ENCODE measurements around the gene ACTN1.

ACTN1 gene

GRCh38 chr14:68939181-68939892 is 39.8 kb downstream of the ACTN1 start:
- no peaks in the 10 kb centered on the region for H3K79me2 ChIP-seq (ENCODE audit: insufficient read depth, low read length)
- no peaks in the 10 kb centered on the region for H3K4me1 ChIP-seq (ENCODE audit: insufficient read depth, low read length, severe bottlenecking)
- no peak overlapping the region for H2AFZ ChIP-seq (ENCODE audit: low read length)
- TF ChIP-seq CTCF (IDR thresholded peaks at IDR 0.05; ENCODE audit: low read length), result no peak
- TF ChIP-seq EZH2 (IDR thresholded peaks at IDR 0.05; ENCODE audit: borderline replicate concordance, low read length), result no peak
- H3K27me3 ChIP-seq (ENCODE audit: insufficient read depth, low read length), result no peaks in the 10 kb centered on the region; the same call in 1 of the 2 replicates
- no peak overlapping the region for H3K4me3 ChIP-seq (ENCODE audit: low read depth, low read length, poor library complexity, severe bottlenecking)
- H3K9me2 ChIP-seq (ENCODE audit: low read depth, low read length), result no peaks in the 10 kb centered on the region
- no peaks in the 10 kb centered on the region for H3K36me3 ChIP-seq (ENCODE audit: insufficient read depth, low read length)
- no peaks in the 10 kb centered on the region for H3K9me3 ChIP-seq (ENCODE audit: low read length)
- no peak overlapping the region for H3K4me2 ChIP-seq (ENCODE audit: low read length)
- no peak overlapping the region for H3K9ac ChIP-seq (ENCODE audit: low read length)
- no peaks in the 10 kb centered on the region for H3F3A ChIP-seq (ENCODE audit: insufficient read depth, low read length)
- H3K27ac ChIP-seq (ENCODE audit: low read depth, low read length, poor library complexity, severe bottlenecking), result no peak overlapping the region
- no peaks in the 10 kb centered on the region for H4K20me1 ChIP-seq (ENCODE audit: insufficient read depth, low read length)

- TF ChIP-seq EZH2 (IDR thresholded peaks at IDR 0.05; ENCODE audit: borderline replicate concordance, low read length) (no peak), CTCF (IDR thresholded peaks at IDR 0.05; ENCODE audit: low read length) (no peak)
- Histone ChIP-seq H3K36me3 (ENCODE audit: insufficient read depth, low read length) (no peaks in the 10 kb centered on the region), H3K27ac (ENCODE audit: low read depth, low read length, poor library complexity, severe bottlenecking) (no peak overlapping the region), H3K9ac (ENCODE audit: low read length) (no peak overlapping the region), H2AFZ (ENCODE audit: low read length) (no peak overlapping the region), H3K9me3 (ENCODE audit: low read length) (no peaks in the 10 kb centered on the region), H4K20me1 (ENCODE audit: insufficient read depth, low read length) (no peaks in the 10 kb centered on the region), H3K4me1 (ENCODE audit: insufficient read depth, low read length, severe bottlenecking) (no peaks in the 10 kb centered on the region), H3K4me3 (ENCODE audit: low read depth, low read length, poor library complexity, severe bottlenecking) (no peak overlapping the region), H3K4me2 (ENCODE audit: low read length) (no peak overlapping the region), H3F3A (ENCODE audit: insufficient read depth, low read length) (no peaks in the 10 kb centered on the region), H3K27me3 (ENCODE audit: insufficient read depth, low read length) (no peaks in the 10 kb centered on the region; the same call in 1 of the 2 replicates), H3K79me2 (ENCODE audit: insufficient read depth, low read length) (no peaks in the 10 kb centered on the region), H3K9me2 (ENCODE audit: low read depth, low read length) (no peaks in the 10 kb centered on the region)
These were observed 40.6 kb downstream of the ACTN1 start for GRCh38 chr14:68938271-68939150.

GRCh38 chr14:68937471-68938270 is 41.4 kb downstream of the ACTN1 start:
- H3K36me3 ChIP-seq (ENCODE audit: insufficient read depth, low read length), result no peaks in the 10 kb centered on the region
- H3K4me3 ChIP-seq (ENCODE audit: low read depth, low read length, poor library complexity, severe bottlenecking), result no peak overlapping the region
- H3K9me2 ChIP-seq (ENCODE audit: low read depth, low read length), result no peaks in the 10 kb centered on the region
- H3K79me2 ChIP-seq (ENCODE audit: insufficient read depth, low read length), result no peaks in the 10 kb centered on the region
- H3K9me3 ChIP-seq (ENCODE audit: low read length), result no peaks in the 10 kb centered on the region
- H2AFZ ChIP-seq (ENCODE audit: low read length), result no peak overlapping the region
- no peaks in the 10 kb centered on the region for H3K4me1 ChIP-seq (ENCODE audit: insufficient read depth, low read length, severe bottlenecking)
- H3K4me2 ChIP-seq (ENCODE audit: low read length), result no peak overlapping the region
- H3F3A ChIP-seq (ENCODE audit: insufficient read depth, low read length), result no peaks in the 10 kb centered on the region
- TF ChIP-seq EZH2 (IDR thresholded peaks at IDR 0.05; ENCODE audit: borderline replicate concordance, low read length) (no peak), CTCF (IDR thresholded peaks at IDR 0.05; ENCODE audit: low read length) (peak; percentile 25; the same call in 1 of the 2 replicates)
- no peaks in the 10 kb centered on the region for H4K20me1 ChIP-seq (ENCODE audit: insufficient read depth, low read length)
- no peaks in the 10 kb centered on the region for H3K27me3 ChIP-seq (ENCODE audit: insufficient read depth, low read length)
- H3K27ac ChIP-seq (ENCODE audit: low read depth, low read length, poor library complexity, severe bottlenecking), result no peak overlapping the region
- H3K9ac ChIP-seq (ENCODE audit: low read length), result no peak overlapping the region
